ENCODE results near the gene RAD18. TPM values are rescaled to one million over a fixed set of nuclear protein-coding genes. Genes with fewer than 3 reads are reported as not detected.

The RAD18 gene
- total and polyA plus RNA-seq, 2 donors (not counting 1 experiment from before 2014, with no cell fraction given), result 4.8 to 21.3 TPM

DNA sequence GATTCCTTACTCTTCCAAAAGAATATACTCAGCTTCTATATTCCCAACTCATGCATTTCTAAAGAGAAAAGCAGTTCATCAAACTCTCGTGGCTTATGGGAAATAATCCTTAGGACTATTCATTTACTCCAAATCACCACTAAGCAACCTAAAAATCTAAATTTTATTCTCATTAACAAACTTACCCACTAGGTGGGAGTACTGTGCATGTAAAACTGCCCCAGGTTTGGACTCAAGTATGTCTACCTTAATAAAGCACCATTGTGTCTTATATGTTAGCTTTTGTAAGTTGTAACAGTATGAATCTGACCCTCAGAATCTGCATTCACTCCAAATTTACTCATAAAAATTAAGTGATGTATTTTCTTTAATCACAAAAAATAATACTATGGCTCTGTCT, 25.3 kb downstream of the RAD18 start:
- Histone ChIP-seq H3K4me1 (ENCODE audit: control insufficient read depth in 2 of 2, insufficient read depth in 2 of 2, low read length in 2 of 2) (no peaks in the 10 kb centered on the region), H3K27ac (ENCODE audit: low read length in 2 of 2) (no peak overlapping the region), H4K20me1 (ENCODE audit: control insufficient read depth, insufficient read depth, low read length, poor library complexity, severe bottlenecking) (no peaks in the 10 kb centered on the region), H2AFZ (ENCODE audit: insufficient read depth, low read depth, low read length, poor library complexity, severe bottlenecking) (no peak overlapping the region), H3K4me3 (ENCODE audit: control extremely low read depth in 1 of 5, extremely low read depth in 1 of 5, insufficient read depth in 1 of 5, low read depth in 2 of 5, low read length in 4 of 5) (no peak overlapping the region), H3K79me2 (ENCODE audit: control insufficient read depth, insufficient read depth, low read length) (no peaks in the 10 kb centered on the region), H3K9ac (ENCODE audit: low read length) (no peak overlapping the region), H3K36me3 (replicated peaks in 1 of 2; ENCODE audit: control extremely low read depth in 1 of 2, control insufficient read depth in 1 of 2, extremely low read depth in 1 of 2, insufficient read depth in 2 of 2, low read length in 1 of 2) (peaks cover 0 to 30% of the 10 kb centered on the region in 2 experiments), H3K4me2 (replicated peaks; ENCODE audit: low read depth, low read length, poor library complexity, severe bottlenecking) (no peak overlapping the region), H3K27me3 (replicated peaks in 1 of 4; ENCODE audit: control extremely low read depth in 1 of 4, control insufficient read depth in 3 of 4, insufficient read depth in 4 of 4, low read length in 3 of 4) (no peaks in the 10 kb centered on the region), H3K9me3 (ENCODE audit: control extremely low read depth in 1 of 3, control insufficient read depth in 2 of 3, insufficient read depth in 1 of 3, low read length in 2 of 3) (peaks cover 0 to 5% (median 0%) of the 10 kb centered on the region in 3 donors)
- no peak for ATAC-seq (ENCODE audit: low read depth)
- WGBS (ENCODE audit: insufficient coverage), result no CpG with 5 or more reads among the region's 1 CpG
- no peak for TF ChIP-seq EZH2 (IDR thresholded peaks at IDR 0.05; ENCODE audit: borderline replicate concordance, insufficient read depth, low read depth, low read length, poor library complexity, severe bottlenecking)
- TF ChIP-seq, protein P1, sequence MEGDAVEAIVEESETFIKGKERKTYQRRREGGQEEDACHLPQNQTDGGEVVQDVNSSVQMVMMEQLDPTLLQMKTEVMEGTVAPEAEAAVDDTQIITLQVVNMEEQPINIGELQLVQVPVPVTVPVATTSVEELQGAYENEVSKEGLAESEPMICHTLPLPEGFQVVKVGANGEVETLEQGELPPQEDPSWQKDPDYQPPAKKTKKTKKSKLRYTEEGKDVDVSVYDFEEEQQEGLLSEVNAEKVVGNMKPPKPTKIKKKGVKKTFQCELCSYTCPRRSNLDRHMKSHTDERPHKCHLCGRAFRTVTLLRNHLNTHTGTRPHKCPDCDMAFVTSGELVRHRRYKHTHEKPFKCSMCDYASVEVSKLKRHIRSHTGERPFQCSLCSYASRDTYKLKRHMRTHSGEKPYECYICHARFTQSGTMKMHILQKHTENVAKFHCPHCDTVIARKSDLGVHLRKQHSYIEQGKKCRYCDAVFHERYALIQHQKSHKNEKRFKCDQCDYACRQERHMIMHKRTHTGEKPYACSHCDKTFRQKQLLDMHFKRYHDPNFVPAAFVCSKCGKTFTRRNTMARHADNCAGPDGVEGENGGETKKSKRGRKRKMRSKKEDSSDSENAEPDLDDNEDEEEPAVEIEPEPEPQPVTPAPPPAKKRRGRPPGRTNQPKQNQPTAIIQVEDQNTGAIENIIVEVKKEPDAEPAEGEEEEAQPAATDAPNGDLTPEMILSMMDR (IDR thresholded peaks at IDR 0.05), result peak; percentile 55
- no peak overlapping the region for H3K4me3 Mint-ChIP-seq
- peak; percentile 8 for DNase-seq
- H3K9me3 Mint-ChIP-seq (ENCODE audit: insufficient read depth), result no peaks in the 10 kb centered on the region
- no peak overlapping the region for H3K27ac Mint-ChIP-seq
- H3K27me3 Mint-ChIP-seq, result no peaks in the 10 kb centered on the region
- intact Hi-C loops (cut with micrococcal nuclease), result no loop called here
- no peaks in the 10 kb centered on the region for H3K4me1 Mint-ChIP-seq
- ChIA-PET POLR2A (no interaction called here), CTCF (no interaction called here)

DNA sequence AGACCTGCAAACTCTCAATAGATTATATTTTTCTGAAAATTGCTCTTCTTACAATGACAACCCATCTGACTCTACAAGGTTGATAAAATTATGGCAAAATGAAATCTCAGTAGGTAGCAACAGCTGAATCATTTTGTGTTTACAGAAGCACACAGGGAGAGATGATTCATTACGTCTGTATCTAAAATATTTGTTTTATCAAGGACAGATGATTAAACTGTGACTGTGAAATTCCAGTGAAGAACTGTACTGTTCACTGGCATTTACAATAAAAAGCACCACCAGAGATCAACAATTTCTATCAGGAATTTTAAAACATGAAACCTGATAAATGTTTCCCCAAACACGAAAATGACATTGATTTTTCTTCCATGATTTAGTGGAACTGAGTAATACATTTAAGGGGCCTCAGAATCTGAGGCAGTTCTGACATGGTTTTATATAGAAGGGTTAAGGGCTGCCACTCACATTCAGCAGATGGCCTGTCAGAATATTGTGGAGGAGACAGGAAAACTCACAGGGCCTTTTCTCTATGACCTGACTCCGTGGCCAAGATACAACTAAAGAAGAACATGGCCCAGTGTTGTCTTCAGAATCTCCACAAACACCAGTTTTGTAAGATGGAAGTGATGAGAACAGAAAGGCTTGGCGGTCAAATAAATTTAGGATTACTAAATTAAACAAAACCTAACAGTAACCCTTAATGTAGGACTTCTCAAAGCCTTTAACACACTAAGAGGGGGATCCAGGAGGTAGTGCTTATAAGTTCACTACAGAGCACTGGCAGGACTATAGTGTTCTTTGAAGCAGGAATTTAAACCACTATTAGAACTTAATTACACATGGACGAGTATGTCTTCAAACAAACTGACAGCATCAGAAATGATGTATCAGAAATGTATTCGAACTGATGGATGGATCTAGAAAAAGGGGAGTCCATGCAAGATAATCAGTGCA, 25.9 kb downstream of the RAD18 start:
- Mint-ChIP-seq H3K27me3 (no peaks in the 10 kb centered on the region), H3K9me3 (ENCODE audit: insufficient read depth) (no peaks in the 10 kb centered on the region), H3K4me3 (no peak overlapping the region), H3K4me1 (no peaks in the 10 kb centered on the region), H3K27ac (no peak overlapping the region)
- no peak overlapping the region for H3K27ac ChIP-seq (ENCODE audit: low read length in 2 of 2)
- no peak overlapping the region for H3K9ac ChIP-seq (ENCODE audit: low read length)
- DNase-seq, result no peak
- no peaks in the 10 kb centered on the region for H3K9me3 ChIP-seq (ENCODE audit: control extremely low read depth in 1 of 3, control insufficient read depth in 2 of 3, insufficient read depth in 1 of 3, low read length in 2 of 3)
- ChIA-PET POLR2A (no interaction called here), CTCF (no interaction called here)
- H3K4me1 ChIP-seq (ENCODE audit: control insufficient read depth in 2 of 2, insufficient read depth in 2 of 2, low read length in 2 of 2), result no peaks in the 10 kb centered on the region
- ATAC-seq (ENCODE audit: low read depth), result no peak
- no peak overlapping the region for H2AFZ ChIP-seq (ENCODE audit: insufficient read depth, low read depth, low read length, poor library complexity, severe bottlenecking)
- intact Hi-C loops (cut with micrococcal nuclease), result no loop called here
- H3K36me3 ChIP-seq (replicated peaks in 1 of 2; ENCODE audit: control extremely low read depth in 1 of 2, control insufficient read depth in 1 of 2, extremely low read depth in 1 of 2, insufficient read depth in 2 of 2, low read length in 1 of 2), result peaks cover 2 to 30% of the 10 kb centered on the region in 2 experiments
- no peak overlapping the region for H3K4me2 ChIP-seq (replicated peaks; ENCODE audit: low read depth, low read length, poor library complexity, severe bottlenecking)
- no peak for TF ChIP-seq EZH2 (IDR thresholded peaks at IDR 0.05; ENCODE audit: borderline replicate concordance, insufficient read depth, low read depth, low read length, poor library complexity, severe bottlenecking)
- TF ChIP-seq, protein P1 (IDR thresholded peaks at IDR 0.05), result no peak
- H3K79me2 ChIP-seq (ENCODE audit: control insufficient read depth, insufficient read depth, low read length), result no peaks in the 10 kb centered on the region
- no peaks in the 10 kb centered on the region for H4K20me1 ChIP-seq (ENCODE audit: control insufficient read depth, insufficient read depth, low read length, poor library complexity, severe bottlenecking)
- no peaks in the 10 kb centered on the region for H3K27me3 ChIP-seq (replicated peaks in 1 of 4; ENCODE audit: control extremely low read depth in 1 of 4, control insufficient read depth in 3 of 4, insufficient read depth in 4 of 4, low read length in 3 of 4)
- WGBS (ENCODE audit: insufficient coverage), result no CpG with 5 or more reads among the region's 6 CpGs
- H3K4me3 ChIP-seq (ENCODE audit: control extremely low read depth in 1 of 5, extremely low read depth in 1 of 5, insufficient read depth in 1 of 5, low read depth in 2 of 5, low read length in 4 of 5), result no peak overlapping the region
